HG03097 (cell line): Measurements from ENCODE around the gene RPGRIP1L.

Experiments used
- ATAC-seq: cut with Tn5 transposase; IDR thresholded peaks from one replicate; pipeline ENCODE4 v1.9.1; 2021; ENCODE audit not compliant: unreplicated experiment, low FRiP score

Gene RPGRIP1L

GRCh38 chr16:53703590-53704444 is at the start of gene RPGRIP1L, which contains the start of gene FTO:
TSS of gene RPGRIP1L (minus strand) at chr16:53703859. CDS start at chr16:53700723, 3,136 bp downstream.
TSS of gene FTO (plus strand) at chr16:53704156.
- peak; percentile 99 for ATAC-seq

- no peak for ATAC-seq
Observed at GRCh38 chr16:53753431-53753830, 49.8 kb upstream of the RPGRIP1L start.

- no peak for ATAC-seq
Observed at GRCh38 chr16:53752560-53752959, 48.9 kb upstream of the RPGRIP1L start.

- no peak for ATAC-seq
Observed at GRCh38 chr16:53745753-53746266, 42.2 kb upstream of the RPGRIP1L start.

GRCh38 chr16:53745086-53745485 is 41.4 kb upstream of the RPGRIP1L start:
- no peak for ATAC-seq

- ATAC-seq = no peak
Observed at GRCh38 chr16:53744449-53744848, 40.8 kb upstream of the RPGRIP1L start.

GRCh38 chr16:53743149-53743566 is 39.5 kb upstream of the RPGRIP1L start:
- no peak for ATAC-seq

- no peak for ATAC-seq
Observed at GRCh38 chr16:53741546-53741945, 37.9 kb upstream of the RPGRIP1L start.

- ATAC-seq = no peak
Observed at GRCh38 chr16:53740933-53741531, 37.4 kb upstream of the RPGRIP1L start.

GRCh38 chr16:53740476-53740875 is 36.8 kb upstream of the RPGRIP1L start:
- no peak for ATAC-seq

- ATAC-seq = no peak
Observed at GRCh38 chr16:53737552-53737951, 33.9 kb upstream of the RPGRIP1L start.

- no peak for ATAC-seq
Observed at GRCh38 chr16:53736297-53736696, 32.6 kb upstream of the RPGRIP1L start.

GRCh38 chr16:53734908-53735307 is 31.2 kb upstream of the RPGRIP1L start:
- no peak for ATAC-seq

- no peak for ATAC-seq
Observed at GRCh38 chr16:53732296-53732929, 28.8 kb upstream of the RPGRIP1L start.

- no peak for ATAC-seq
Observed at GRCh38 chr16:53730693-53731092, 27.0 kb upstream of the RPGRIP1L start.

GRCh38 chr16:53726625-53727024 is 23.0 kb upstream of the RPGRIP1L start:
- no peak for ATAC-seq

- ATAC-seq = no peak
Observed at GRCh38 chr16:53721017-53721416, 17.4 kb upstream of the RPGRIP1L start.

GRCh38 chr16:53717577-53717976 is 13.9 kb upstream of the RPGRIP1L start:
- no peak for ATAC-seq

GRCh38 chr16:53715023-53715384 is 11.3 kb upstream of the RPGRIP1L start:
- ATAC-seq = no peak

- no peak for ATAC-seq
Observed at GRCh38 chr16:53714205-53715022, 10.8 kb upstream of the RPGRIP1L start.
